ELF-1 (cell line): ENCODE results near the gene RHOB.

Experiments
- DNase-seq: peaks from one replicate; pipeline ENCODE4 v3.0.0-alpha.2; 2016; ENCODE audit warnings: low read depth, low spot score

Gene RHOB

GRCh38 chr2:20473128-20473527 is 26.3 kb downstream of the RHOB start:
- no peak for DNase-seq

DNA sequence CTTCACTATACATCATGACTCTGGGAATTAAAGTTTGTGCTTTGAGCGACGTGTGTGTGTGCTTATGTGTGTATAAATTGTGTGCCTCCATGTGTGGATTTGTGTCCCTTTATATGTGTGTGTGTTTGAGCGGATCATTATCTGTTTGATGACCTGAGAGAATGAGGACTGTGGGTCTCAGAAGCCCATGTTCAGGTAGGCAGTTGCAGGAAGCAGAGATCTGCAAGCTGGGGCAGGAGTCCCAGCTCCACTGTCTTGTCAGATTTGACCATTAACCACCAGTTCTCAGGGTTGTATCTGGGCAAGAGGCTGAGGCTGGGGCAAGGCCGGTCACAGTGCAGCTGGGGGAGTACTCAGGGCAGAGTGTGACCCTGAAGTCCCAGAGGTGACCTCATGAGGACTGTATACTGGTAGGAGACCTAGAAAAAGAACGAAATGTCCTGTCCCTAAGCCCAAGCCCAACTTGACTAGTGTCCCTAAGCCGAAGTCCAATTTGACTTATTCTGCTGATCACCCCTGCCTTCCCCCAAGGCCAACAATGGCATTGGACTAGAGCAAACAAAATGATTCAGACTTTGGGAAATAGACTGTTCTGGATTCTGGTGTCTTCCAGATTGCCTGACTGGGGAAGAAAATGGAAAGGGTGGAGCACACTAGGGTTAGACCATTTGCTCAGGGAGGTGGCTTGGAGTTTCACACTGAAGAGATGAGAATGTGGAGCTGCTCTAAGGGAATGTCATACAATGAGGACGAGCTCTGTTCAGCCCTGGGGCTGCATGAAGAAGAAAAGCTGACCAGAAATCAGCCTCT is 28.1 kb downstream of the RHOB start:
- DNase-seq = no peak

DNA sequence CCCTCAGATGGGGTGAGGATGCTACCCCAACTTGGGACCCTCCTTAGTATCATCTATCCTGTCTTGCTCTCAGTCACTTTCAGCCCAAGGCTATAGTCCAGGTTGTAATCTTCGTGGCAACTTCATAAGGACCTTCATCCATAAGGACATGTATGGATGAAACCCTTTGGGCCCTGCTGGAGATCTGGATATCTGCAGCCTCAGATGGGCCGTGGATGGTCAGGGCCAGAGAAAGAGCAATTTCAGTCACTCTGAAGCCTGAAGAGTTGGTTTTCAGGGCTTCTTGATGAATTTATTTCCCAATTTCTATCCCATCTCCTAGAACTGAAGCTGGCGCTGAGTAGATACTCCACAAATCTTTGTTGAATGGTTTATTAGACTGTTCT is 28.7 kb downstream of the RHOB start:
- no peak for DNase-seq

- DNase-seq = no peak
Measured at GRCh38 chr2:20476481-20476880, 29.6 kb downstream of the RHOB start.

GRCh38 chr2:20476950-20477349 is 30.1 kb downstream of the RHOB start:
- DNase-seq = no peak

DNA sequence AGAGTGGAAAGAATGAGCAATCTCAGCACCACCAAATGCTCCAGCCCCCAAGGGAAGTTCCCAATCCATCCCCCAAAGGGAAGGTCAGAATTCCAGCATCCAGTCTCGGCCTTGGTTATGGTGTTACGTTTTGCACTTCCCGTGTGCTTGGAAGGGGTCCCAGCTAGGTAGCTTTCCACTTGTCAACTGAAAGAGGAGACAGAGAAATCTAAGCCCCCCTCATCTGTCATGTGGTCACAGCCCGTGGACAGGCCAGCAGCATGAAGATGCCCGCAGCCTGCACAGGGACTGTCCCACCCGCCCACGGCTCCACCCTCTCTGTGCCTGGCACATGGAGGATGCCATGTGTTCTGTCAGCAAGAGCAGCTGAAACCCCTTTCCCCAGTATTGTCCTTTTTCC is 32.1 kb downstream of the RHOB start:
- DNase-seq = no peak

DNA sequence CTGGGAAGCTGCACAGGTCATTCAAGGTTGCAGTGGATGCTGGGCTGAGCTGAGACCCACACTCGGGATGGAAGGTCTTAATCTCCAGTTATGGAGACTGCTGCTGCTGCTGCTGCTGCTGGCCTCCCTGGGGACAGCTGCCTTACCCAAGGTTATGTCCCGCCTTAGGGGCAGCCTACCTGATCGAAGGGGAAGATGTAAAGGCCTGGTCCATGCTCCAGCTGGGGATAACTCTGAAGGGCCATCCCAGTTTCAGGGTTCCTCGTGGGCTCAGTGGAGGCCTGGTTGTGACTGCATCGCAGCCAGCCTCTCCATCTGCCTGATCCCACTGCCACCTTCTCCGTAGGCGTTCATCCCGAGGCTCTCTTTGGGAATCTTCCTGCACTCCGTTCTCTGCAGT is 33.0 kb downstream of the RHOB start:
- no peak for DNase-seq

- DNase-seq = no peak
Measured at GRCh38 chr2:20480913-20481312, 34.0 kb downstream of the RHOB start.

DNA sequence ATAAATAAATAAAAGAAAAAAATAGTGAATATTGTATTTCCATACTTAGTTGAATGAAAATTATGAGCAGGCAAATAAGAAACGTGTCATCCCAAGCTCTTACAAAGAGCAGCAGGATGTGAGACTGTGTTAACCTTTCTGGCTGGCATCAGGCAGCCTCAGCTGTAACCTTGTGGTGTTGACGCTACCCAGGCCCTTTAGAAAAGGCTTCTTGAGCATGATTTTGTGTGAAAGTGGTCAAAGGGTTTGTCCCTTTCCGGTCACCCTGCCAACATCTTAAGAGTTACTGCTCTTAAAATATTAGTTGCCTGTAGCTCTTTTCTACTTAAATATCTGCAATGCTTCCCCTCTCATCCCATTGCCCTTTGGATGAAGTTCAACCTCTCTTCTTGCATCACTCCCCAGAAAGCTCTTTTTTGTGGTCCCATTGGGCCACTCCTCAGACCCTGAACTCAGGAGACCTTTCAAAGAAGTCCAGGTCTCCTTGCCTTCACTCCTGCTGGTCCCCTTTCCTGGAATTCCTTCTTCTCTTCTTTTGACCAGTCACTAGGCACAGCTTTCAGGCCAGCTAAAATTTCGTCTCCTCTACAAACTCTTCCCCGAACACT is 35.0 kb downstream of the RHOB start:
- no peak for DNase-seq

DNA sequence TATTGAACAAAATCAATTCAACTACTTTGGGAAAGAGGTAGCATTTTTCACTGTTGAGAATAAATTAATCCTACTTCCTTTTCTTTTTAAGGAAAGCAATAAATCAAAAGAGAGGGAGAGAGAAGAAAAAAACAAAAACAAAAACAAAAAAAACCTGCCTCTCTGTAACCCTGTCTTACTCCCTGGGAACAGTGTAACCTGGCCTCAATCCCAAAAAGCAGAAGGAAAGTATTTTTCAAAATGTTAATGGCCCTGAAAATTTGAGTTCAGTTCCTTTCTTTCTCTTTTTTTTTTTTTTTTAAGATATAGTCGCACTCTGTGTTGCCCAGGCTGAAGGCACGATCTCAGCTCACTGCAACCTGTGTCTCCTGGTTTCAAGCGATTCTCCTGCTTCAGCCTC is 35.9 kb downstream of the RHOB start:
- no peak for DNase-seq

DNA sequence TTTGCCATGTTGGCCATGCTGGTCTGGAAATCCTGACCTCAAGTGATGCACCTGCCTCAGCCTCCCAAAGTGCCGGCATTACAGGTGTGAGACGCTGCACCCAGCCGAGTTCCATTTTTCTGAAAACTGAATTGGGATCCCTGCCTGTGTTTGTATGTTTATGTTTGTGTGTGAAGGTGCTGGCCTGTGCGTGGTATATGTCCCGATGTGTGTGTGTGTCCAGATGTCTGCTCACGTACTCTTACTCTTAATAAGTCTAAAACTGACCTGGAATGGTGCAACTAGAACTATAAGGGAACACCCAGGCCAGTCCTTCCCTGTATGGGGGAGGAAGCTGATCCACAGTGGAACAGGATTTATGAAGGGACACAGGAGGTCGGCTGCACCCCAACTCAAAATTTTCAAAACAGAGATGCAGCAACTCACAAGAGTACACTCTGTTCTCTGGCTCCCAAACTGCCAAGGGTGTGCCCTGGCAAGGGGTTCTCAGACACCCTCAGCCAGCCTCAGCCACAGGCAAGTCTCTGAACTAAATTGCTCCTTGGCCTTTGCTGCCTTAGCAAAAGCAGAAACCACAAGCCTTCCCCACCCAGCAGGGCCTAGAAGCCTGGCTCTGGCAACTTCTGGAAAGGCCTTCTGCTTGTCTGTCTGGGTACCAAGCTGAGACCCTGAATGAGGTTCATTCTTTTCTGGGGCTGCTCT is 36.5 kb downstream of the RHOB start:
- no peak for DNase-seq

DNA sequence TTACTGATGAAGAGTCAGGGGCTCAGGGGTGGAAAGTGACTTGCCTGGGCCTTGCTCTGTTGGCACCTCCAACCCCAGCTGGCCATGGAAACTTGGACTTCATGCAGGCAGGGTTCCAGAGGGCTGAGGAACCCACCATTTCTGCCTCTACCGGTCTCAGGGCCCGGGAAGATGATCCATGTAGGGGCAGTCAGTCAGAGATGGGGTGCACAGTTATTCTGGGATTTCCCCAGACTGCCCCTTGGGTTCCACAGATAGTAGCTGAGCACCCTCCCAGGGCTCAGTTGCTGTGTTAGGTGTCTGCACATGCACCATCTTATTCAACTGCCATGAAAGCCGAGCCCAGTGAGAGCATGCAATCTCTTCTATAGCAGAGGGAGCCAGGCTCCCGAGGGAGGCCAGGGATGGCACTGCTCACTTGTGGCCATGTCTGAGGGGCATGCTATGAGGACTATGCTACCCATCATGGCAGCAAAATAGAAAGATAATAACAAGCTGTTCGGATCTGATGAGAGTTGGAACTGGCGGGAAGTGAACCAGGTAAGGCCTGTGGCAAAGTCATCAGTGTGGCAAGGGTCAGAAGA is 37.3 kb downstream of the RHOB start:
- no peak for DNase-seq

GRCh38 chr2:20484810-20485611 is 38.1 kb downstream of the RHOB start:
- peak; percentile 72 for DNase-seq

- DNase-seq = no peak
Measured at GRCh38 chr2:20485612-20486388, 38.9 kb downstream of the RHOB start.

DNA sequence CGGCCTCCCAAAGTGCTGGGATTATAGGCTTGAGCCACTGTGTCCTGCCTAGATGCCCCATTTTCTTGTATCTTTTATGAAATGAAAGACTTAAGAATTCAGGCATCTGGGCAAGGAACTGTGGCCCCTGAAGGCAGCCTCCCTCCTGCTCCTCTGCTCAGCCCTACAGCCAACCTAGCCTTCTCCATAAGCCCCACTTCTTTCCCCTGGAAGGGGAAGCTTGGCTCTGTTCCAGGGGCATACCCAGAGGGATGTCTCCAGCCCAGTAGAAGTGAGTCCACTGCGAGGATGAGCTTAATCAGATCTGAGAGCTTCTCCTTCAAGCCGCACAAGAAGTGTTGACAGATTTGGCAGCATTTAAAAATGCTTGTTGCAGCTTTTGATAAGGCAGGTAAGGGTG is 39.7 kb downstream of the RHOB start:
- DNase-seq = no peak

DNA sequence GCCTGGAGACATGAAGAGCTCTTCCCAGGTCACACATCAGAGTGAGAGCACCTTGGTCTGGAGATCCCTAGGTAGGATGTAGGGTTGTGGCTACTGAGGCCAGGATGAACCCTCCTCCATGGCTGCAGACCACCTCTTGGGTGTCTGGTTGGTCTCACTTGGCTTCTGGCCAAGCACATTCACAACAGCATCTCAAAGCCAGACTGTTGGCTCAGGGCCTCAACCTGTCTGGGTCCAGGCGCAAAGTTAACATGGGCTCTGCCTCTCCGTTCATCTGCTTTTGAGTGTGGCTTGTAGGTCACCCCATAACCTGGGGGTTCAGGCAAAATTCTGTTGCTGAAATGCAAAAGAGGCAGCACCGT is 40.1 kb downstream of the RHOB start:
- DNase-seq = no peak

- DNase-seq = peak; percentile 79
Measured at GRCh38 chr2:20487392-20488174, 40.7 kb downstream of the RHOB start.

- DNase-seq = peak; percentile 51
Measured at GRCh38 chr2:20488201-20488641, 41.3 kb downstream of the RHOB start.

DNA sequence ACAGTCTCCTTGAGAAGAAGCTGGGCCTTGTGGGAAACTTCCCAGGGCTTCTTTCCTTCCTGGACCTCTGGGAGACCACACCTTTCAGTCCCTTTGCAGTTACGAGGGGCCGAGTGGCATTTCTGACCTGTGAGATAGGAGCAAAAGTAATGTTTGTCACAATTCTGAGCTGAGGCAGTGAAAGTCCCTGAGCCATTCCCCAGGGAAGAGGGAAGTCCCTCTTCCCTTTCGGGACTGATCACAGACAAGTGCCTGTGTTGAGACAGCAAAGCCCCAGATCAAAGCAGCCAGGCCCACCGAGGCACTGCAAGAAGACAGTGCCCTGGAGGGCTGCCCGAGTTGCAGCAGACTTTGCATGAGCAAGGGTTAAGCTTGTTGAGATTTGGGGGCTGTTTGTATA is 41.9 kb downstream of the RHOB start:
- peak; percentile 63 for DNase-seq
